ENCODE data around the gene RAX. TPM values are rescaled to one million over a fixed set of nuclear protein-coding genes. Genes with fewer than 3 reads are reported as not detected.

RAX gene
- polyA plus RNA-seq, 1 experiment = not detected

GRCh38 chr18:59276047-59276446, 2.8 kb upstream of the RAX start:
- Histone ChIP-seq H3K4me3 (ENCODE audit: low read depth, low read length) (no peak overlapping the region), H3K36me3 (ENCODE audit: control insufficient read depth, insufficient read depth, low read length) (no peaks in the 10 kb centered on the region), H3K27me3 (ENCODE audit: control insufficient read depth, insufficient read depth, low read length) (peaks cover 51% of the 10 kb centered on the region)
- no peak for DNase-seq (ENCODE audit: low read depth)
- ChIA-PET POLR2A (no interaction called here), CTCF (interaction anchor here (0.7 to 1.3 kb wide), 3 partner anchors 12 to 126 kb away, joined by 3 read pairs; no protein-coding TSS in a partner anchor)
- no peak for TF ChIP-seq CTCF (IDR thresholded peaks at IDR 0.05; ENCODE audit: insufficient read depth, low read depth, low read length)

- H3K4me3 ChIP-seq (ENCODE audit: low read depth, low read length) = no peak overlapping the region
- H3K36me3 ChIP-seq (ENCODE audit: control insufficient read depth, insufficient read depth, low read length) = no peaks in the 10 kb centered on the region
- ChIA-PET CTCF (interaction anchor here (0.7 to 1.3 kb wide), 3 partner anchors 11 to 127 kb away, joined by 3 read pairs; no protein-coding TSS in a partner anchor), POLR2A (no interaction called here)
- no peak for DNase-seq (ENCODE audit: low read depth)
- TF ChIP-seq CTCF (IDR thresholded peaks at IDR 0.05; ENCODE audit: insufficient read depth, low read depth, low read length) = no peak
- H3K27me3 ChIP-seq (ENCODE audit: control insufficient read depth, insufficient read depth, low read length) = peaks cover 56% of the 10 kb centered on the region
Measured at GRCh38 chr18:59275406-59275949, 2.2 kb upstream of the RAX start.

- Histone ChIP-seq H3K4me3 (ENCODE audit: low read depth, low read length) (no peak overlapping the region), H3K27me3 (ENCODE audit: control insufficient read depth, insufficient read depth, low read length) (peaks cover 60% of the 10 kb centered on the region), H3K36me3 (ENCODE audit: control insufficient read depth, insufficient read depth, low read length) (no peaks in the 10 kb centered on the region)
- CTCF ChIA-PET = interaction anchor here (1.3 kb wide), 1 partner anchor 10 kb away, joined by 3 read pairs; no protein-coding TSS in a partner anchor
- TF ChIP-seq CTCF (IDR thresholded peaks at IDR 0.05; ENCODE audit: insufficient read depth, low read depth, low read length) = no peak
- DNase-seq (ENCODE audit: low read depth) = no peak
- POLR2A ChIA-PET = no interaction called here
Measured at GRCh38 chr18:59274533-59274928, 1.3 kb upstream of the RAX start.

GRCh38 chr18:59273759-59274532, 692 bp upstream of the RAX start:
- Histone ChIP-seq H3K36me3 (ENCODE audit: control insufficient read depth, insufficient read depth, low read length) (no peaks in the 10 kb centered on the region), H3K4me3 (ENCODE audit: low read depth, low read length) (no peak overlapping the region), H3K27me3 (ENCODE audit: control insufficient read depth, insufficient read depth, low read length) (peaks cover 61% of the 10 kb centered on the region)
- TF ChIP-seq CTCF (IDR thresholded peaks at IDR 0.05; ENCODE audit: insufficient read depth, low read depth, low read length) = no peak
- no peak for DNase-seq (ENCODE audit: low read depth)
- ChIA-PET POLR2A (no interaction called here), CTCF (interaction anchor here (2.9 kb wide), 1 partner anchor 128 kb away, joined by 9 read pairs; no protein-coding TSS in a partner anchor)

GRCh38 chr18:59272221-59272888, 899 bp downstream of the RAX start:
- ChIA-PET POLR2A (interaction anchor here (0.6 kb wide), 1 partner anchor 89 kb away, joined by 5 read pairs; no protein-coding TSS in a partner anchor), CTCF (interaction anchor here (2.9 kb wide), 1 partner anchor 130 kb away, joined by 9 read pairs; no protein-coding TSS in a partner anchor)
- H3K36me3 ChIP-seq (ENCODE audit: control insufficient read depth, insufficient read depth, low read length) = no peaks in the 10 kb centered on the region
- no peak for DNase-seq (ENCODE audit: low read depth)
- no peak for TF ChIP-seq CTCF (IDR thresholded peaks at IDR 0.05; ENCODE audit: insufficient read depth, low read depth, low read length)
- H3K27me3 ChIP-seq (ENCODE audit: control insufficient read depth, insufficient read depth, low read length) = peaks cover 73% of the 10 kb centered on the region
- H3K4me3 ChIP-seq (ENCODE audit: low read depth, low read length) = no peak overlapping the region
